OCI-LY7 (cell line): Measurements from ENCODE around the gene ADPRHL1. TPM values are rescaled to one million over a fixed set of nuclear protein-coding genes. Genes with fewer than 3 reads are reported as not detected.
"Not testable (repeated sequence)": the region's sequence is repeated elsewhere in the genome, so short reads cannot be mapped to it uniquely, and the experiment has no call there.

Source experiments
- BruUV-seq: library from RNA; stranded (reverse); fragments of 400-500 nt; replicated peaks from 2 replicates; lab custom pipeline; 2021; lab: Mats Ljungman, UMichigan
- CTCF ChIA-PET: fragments of 300-600 bp; sonication (Branson Sonifier 250); formaldehyde crosslinking; loops from one replicate; lab custom pipeline; 2022; ENCODE audit warnings: antibody characterized with exemption; ENCODE audit not compliant: unreplicated experiment; lab: Charles Lee
- POLR2A ChIA-PET: fragments of 300-600 bp; sonication (Branson Sonifier 250); formaldehyde crosslinking; loops from one replicate; lab custom pipeline; 2022; ENCODE audit warnings: antibody characterized with exemption; lab: Charles Lee
- DNase-seq: peaks from one replicate; pipeline ENCODE4 v3.0.0-alpha.2; 2015; ENCODE audit warnings: low spot score
- H2AFZ ChIP-seq: fragments of 200-600 bp; sonication (generic), shearing (Covaris generic); 2 replicates; pipeline ENCODE4 v1.6.1; 2014; ENCODE audit warnings: mild to moderate bottlenecking, antibody characterized with exemption, low read length, moderate library complexity
- H3K27ac ChIP-seq: fragments of 200-600 bp; sonication (generic); 2 replicates; pipeline ENCODE4 v1.5.1; 2014; ENCODE audit warnings: mixed run types, low read depth, mild to moderate bottlenecking, moderate library complexity, low read length, inconsistent platforms; ENCODE audit not compliant: poor library complexity, severe bottlenecking
- H3K36me3 ChIP-seq: fragments of 200-600 bp; sonication (generic); 2 replicates; pipeline ENCODE4 v1.6.1; 2014; ENCODE audit warnings: mild to moderate bottlenecking, antibody characterized with exemption, low read length, moderate library complexity, mixed read lengths; ENCODE audit not compliant: insufficient read depth
- H3K4me1 ChIP-seq: fragments of 200-600 bp; sonication (generic); 2 replicates; pipeline ENCODE4 v1.5.1; 2014; ENCODE audit warnings: mild to moderate bottlenecking, low read length; ENCODE audit not compliant: insufficient read depth, poor library complexity, severe bottlenecking
- H3K4me2 ChIP-seq: fragments of 200-600 bp; sonication (generic); 2 replicates; pipeline ENCODE4 v1.6.1; 2014; ENCODE audit warnings: mild to moderate bottlenecking, low read length
- H3K4me3 ChIP-seq: fragments of 200-600 bp; sonication (generic); 2 replicates; pipeline ENCODE4 v1.5.1; 2014; ENCODE audit warnings: mild to moderate bottlenecking, low read depth, low read length; ENCODE audit not compliant: poor library complexity, severe bottlenecking
- H3K79me2 ChIP-seq: fragments of 200-600 bp; sonication (generic); 2 replicates; pipeline ENCODE4 v1.6.1; 2016; ENCODE audit warnings: low read depth, mild to moderate bottlenecking, low read length, moderate library complexity, mixed read lengths; ENCODE audit not compliant: insufficient read depth
- H3K9me2 ChIP-seq: fragments of 200-600 bp; sonication (generic); 2 replicates; pipeline ENCODE4 v1.6.1; 2016; ENCODE audit warnings: mild to moderate bottlenecking, low read length, mixed read lengths; ENCODE audit not compliant: insufficient read depth
- H3K9me3 ChIP-seq: fragments of 200-600 bp; sonication (generic); 2 replicates; pipeline ENCODE4 v1.6.1; 2014; ENCODE audit warnings: mild to moderate bottlenecking, mixed run types, low read length, mixed read lengths
- H4K20me1 ChIP-seq: fragments of 200-600 bp; sonication (generic); 2 replicates; pipeline ENCODE4 v1.6.1; 2014; ENCODE audit warnings: mild to moderate bottlenecking, antibody characterized with exemption, low read length, moderate library complexity, mixed read lengths; ENCODE audit not compliant: insufficient read depth
- EZH2phosphoT487 ChIP-seq: fragments of 200-600 bp; sonication (generic); IDR thresholded peaks from 2 replicates; pipeline ENCODE4 v1.6.1; 2018; ENCODE audit warnings: low read depth, borderline replicate concordance, mild to moderate bottlenecking, mixed run types, antibody characterized with exemption, low read length, moderate library complexity, mixed read lengths
- intact Hi-C: fragments of 100-400 bp; cut with micrococcal nuclease; formaldehyde crosslinking; loops from one replicate; pipeline ENCODE4 v1.10.0; 2022; ENCODE audit not compliant: unreplicated experiment
- total RNA-seq, 2 experiments: library from RNA; depleted of rRNA in 1 of 2; stranded (reverse); fragments of >200 nt in 1 of 2; shearing (Covaris generic) in 1 of 2; gene quantifications; 2 replicates each; pipeline ENCODE4 v1.2.3, GENCODE V29; 2014 to 2022
- TF ChIP-seq, protein P1 (sequence below): fragments of 200-600 bp; sonication (generic); conservative IDR thresholded peaks from 2 replicates; pipeline ENCODE4 v1.5.1; 2014; ENCODE audit warnings: mild to moderate bottlenecking, antibody characterized with exemption, low read length, moderate library complexity, mixed read lengths

ADPRHL1 gene
- total RNA-seq, 2 experiments from 2014 or later, result 2.5 to 6.2 TPM

DNA sequence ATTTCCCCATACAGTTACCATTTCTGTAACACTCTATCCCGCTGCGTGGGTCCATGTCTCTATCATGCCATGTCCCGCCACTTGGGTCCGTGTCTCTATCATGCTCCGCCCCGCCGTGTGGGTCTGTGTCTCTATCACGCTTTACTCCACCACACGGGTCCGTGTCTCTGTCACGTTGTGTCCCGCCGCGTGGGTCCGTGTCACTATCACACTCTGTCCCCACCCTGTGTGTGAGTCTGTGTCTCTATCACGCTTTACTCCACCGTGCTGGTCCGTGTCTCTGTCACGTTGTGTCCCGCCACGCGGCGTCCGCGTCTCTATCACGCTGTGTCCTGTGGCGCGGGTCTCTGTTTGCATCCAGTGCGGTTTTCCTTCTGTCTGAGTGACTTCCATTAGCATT, 11.6 kb downstream of the ADPRHL1 start:
- no peaks in the 10 kb centered on the region for H3K9me2 ChIP-seq
- H3K4me1 ChIP-seq, result peaks cover 27% of the 10 kb centered on the region
- CTCF ChIA-PET, result no interaction called here
- BruUV-seq, result no TSS peak
- H3K79me2 ChIP-seq, result no peaks in the 10 kb centered on the region
- H3K9me3 ChIP-seq, result no peaks in the 10 kb centered on the region
- H3K27ac ChIP-seq, result no peak overlapping the region
- intact Hi-C loops, result no loop called here
- peaks cover 12% of the 10 kb centered on the region; the same call in 1 of the 2 replicates for H3K36me3 ChIP-seq
- H2AFZ ChIP-seq, result no peak overlapping the region
- POLR2A ChIA-PET, result interaction anchor here (0.5 to 0.6 kb wide), 2 partner anchors 32 to 77 kb away, joined by 3 to 4 read pairs; no protein-coding TSS in a partner anchor
- no peak for DNase-seq
- no peak for TF ChIP-seq EZH2phosphoT487
- TF ChIP-seq, protein P1, sequence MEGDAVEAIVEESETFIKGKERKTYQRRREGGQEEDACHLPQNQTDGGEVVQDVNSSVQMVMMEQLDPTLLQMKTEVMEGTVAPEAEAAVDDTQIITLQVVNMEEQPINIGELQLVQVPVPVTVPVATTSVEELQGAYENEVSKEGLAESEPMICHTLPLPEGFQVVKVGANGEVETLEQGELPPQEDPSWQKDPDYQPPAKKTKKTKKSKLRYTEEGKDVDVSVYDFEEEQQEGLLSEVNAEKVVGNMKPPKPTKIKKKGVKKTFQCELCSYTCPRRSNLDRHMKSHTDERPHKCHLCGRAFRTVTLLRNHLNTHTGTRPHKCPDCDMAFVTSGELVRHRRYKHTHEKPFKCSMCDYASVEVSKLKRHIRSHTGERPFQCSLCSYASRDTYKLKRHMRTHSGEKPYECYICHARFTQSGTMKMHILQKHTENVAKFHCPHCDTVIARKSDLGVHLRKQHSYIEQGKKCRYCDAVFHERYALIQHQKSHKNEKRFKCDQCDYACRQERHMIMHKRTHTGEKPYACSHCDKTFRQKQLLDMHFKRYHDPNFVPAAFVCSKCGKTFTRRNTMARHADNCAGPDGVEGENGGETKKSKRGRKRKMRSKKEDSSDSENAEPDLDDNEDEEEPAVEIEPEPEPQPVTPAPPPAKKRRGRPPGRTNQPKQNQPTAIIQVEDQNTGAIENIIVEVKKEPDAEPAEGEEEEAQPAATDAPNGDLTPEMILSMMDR, result no peak
- H4K20me1 ChIP-seq, result no peaks in the 10 kb centered on the region
- H3K4me3 ChIP-seq, result no peak overlapping the region
- H3K4me2 ChIP-seq, result no peak overlapping the region

DNA sequence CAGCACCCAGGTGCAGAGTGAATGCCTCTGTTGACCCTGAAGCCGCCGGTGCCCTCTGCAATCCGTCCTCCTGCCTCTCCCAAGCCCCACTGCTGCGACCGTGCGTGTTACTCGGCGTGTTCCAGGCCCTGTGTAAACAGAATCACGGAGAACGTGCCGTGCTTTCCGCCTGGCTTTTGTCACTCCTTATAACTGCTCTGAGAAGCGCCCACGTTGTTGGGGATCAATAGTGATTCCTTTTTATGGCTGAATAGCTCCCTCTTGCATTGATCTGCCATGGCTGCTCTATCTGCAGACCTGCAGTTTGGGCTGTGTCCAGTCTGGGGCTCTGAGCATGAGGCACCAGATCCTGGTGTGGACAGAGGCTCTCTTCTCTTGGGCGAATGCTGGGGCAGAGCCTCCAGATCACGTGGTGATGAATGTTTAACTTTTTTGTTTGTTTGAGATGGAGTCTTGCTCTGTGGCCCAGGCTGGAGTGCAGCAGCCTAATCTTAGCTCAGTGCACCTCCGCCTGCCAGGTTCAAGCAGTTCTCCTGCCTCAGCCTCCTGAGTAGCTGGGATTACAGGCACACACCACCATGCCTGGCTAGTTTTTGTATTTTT, 15.8 kb downstream of the ADPRHL1 start:
- no peak for TF ChIP-seq EZH2phosphoT487
- TF ChIP-seq, protein P1, result no peak
- DNase-seq, result no peak
- H3K9me2 ChIP-seq, result no peaks in the 10 kb centered on the region
- H3K79me2 ChIP-seq, result no peaks in the 10 kb centered on the region
- H3K36me3 ChIP-seq, result peaks cover 4% of the 10 kb centered on the region; the same call in 1 of the 2 replicates
- H4K20me1 ChIP-seq, result no peaks in the 10 kb centered on the region
- BruUV-seq, result no TSS peak
- intact Hi-C loops, result no loop called here
- no peak overlapping the region for H3K4me2 ChIP-seq
- H2AFZ ChIP-seq, result no peak overlapping the region
- H3K4me3 ChIP-seq, result no peak overlapping the region
- no peaks in the 10 kb centered on the region for H3K9me3 ChIP-seq
- peaks cover 13% of the 10 kb centered on the region for H3K4me1 ChIP-seq
- ChIA-PET CTCF (no interaction called here), POLR2A (no interaction called here)
- no peak overlapping the region for H3K27ac ChIP-seq

DNA sequence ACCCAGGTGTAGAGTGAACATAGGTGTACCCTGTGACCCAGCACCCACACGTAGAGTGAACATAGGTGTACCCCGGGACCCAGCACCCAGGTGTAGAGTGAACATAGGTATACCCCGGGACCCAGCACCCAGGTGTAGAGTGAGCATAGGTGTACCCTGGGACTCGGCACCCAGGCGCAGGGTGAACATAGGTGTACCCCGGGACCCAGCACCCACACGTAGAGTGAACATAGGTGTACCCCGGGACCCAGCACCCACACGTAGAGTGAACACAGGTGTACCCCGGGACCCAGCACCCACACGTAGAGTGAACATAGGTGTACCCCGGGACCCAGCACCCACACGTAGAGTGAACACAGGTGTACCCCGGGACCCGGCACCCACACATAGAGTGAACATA, 16.4 kb downstream of the ADPRHL1 start:
- H3K79me2 ChIP-seq, H2AFZ ChIP-seq, H3K27ac ChIP-seq, H3K9me2 ChIP-seq, BruUV-seq, H3K9me3 ChIP-seq, H3K4me2 ChIP-seq, H4K20me1 ChIP-seq, DNase-seq, H3K4me3 ChIP-seq, POLR2A ChIA-PET, H3K36me3 ChIP-seq, intact Hi-C loops, CTCF ChIA-PET: not testable (repeated sequence)
- H3K4me1 ChIP-seq, result peaks cover 19% of the 10 kb centered on the region

DNA sequence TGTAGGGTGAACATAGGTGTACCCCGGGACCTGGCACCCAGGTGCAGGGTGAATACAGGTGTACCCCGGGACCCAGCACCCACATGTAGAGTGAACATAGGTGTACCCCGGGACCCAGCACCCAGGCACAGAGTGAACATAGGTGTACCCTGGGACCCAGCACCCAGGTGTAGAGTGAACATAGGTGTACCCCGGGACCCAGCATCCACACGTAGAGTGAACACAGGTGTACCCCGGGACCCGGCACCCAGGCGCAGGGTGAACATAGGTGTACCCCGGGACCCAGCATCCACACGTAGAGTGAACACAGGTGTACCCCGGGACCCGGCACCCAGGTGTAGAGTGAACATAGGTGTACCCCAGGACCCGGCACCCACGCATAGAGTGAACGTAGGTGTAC, 17.4 kb downstream of the ADPRHL1 start:
- H3K9me2 ChIP-seq, BruUV-seq, H3K9me3 ChIP-seq, H4K20me1 ChIP-seq, H3K4me3 ChIP-seq, intact Hi-C loops, H2AFZ ChIP-seq, H3K36me3 ChIP-seq, CTCF ChIA-PET, H3K4me2 ChIP-seq, POLR2A ChIA-PET, DNase-seq, H3K79me2 ChIP-seq, H3K27ac ChIP-seq: not testable (repeated sequence)
- H3K4me1 ChIP-seq, result peaks cover 27% of the 10 kb centered on the region
